ENCODE results near the gene CCDC97.
"Not testable (repeated sequence)": the region's sequence is repeated elsewhere in the genome, so short reads cannot be mapped to it uniquely, and the experiment has no call there.

The CCDC97 gene

DNA sequence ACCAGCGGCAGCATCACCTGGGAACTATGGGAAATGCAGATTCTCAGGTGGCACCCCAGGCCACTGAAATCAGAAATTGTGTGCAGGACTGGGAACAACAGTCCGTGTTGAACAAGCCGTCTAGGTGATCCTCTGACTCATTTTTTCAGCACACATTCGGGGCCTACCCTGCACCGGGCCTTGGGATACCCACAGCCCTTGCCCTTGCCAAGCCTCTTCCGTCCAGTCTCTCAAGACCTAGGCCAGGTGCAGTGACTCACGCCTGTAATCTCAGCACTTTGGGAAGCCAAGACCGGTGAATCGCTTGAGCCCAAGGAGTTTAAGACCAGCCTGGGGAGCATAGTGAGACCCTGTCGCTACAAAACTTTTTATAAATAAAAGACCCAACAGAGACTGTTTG, 25.5 kb downstream of the CCDC97 start:
- DNase-seq (ENCODE audit: low read depth in 2 of 2), result no peak

DNA sequence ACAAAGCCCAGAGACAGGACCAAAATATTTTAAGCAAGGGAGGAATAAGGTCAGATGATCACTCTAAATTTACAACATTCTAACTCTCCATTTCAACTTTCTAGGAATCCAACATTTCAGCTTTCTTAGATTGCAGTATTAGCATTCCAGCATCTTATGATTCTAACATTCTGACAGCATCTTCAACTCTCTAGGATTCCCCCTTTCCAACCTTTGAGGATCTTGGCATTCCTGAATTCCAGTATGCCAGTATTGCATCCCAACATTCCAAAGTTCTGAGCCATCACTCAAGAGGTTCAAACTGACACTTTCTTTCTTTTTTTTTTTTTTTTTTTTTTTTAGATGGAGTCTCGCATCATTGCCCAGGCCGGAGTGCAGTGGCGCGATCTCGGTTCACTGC, 30.0 kb downstream of the CCDC97 start:
- no peak for DNase-seq (ENCODE audit: low read depth in 2 of 2)

DNA sequence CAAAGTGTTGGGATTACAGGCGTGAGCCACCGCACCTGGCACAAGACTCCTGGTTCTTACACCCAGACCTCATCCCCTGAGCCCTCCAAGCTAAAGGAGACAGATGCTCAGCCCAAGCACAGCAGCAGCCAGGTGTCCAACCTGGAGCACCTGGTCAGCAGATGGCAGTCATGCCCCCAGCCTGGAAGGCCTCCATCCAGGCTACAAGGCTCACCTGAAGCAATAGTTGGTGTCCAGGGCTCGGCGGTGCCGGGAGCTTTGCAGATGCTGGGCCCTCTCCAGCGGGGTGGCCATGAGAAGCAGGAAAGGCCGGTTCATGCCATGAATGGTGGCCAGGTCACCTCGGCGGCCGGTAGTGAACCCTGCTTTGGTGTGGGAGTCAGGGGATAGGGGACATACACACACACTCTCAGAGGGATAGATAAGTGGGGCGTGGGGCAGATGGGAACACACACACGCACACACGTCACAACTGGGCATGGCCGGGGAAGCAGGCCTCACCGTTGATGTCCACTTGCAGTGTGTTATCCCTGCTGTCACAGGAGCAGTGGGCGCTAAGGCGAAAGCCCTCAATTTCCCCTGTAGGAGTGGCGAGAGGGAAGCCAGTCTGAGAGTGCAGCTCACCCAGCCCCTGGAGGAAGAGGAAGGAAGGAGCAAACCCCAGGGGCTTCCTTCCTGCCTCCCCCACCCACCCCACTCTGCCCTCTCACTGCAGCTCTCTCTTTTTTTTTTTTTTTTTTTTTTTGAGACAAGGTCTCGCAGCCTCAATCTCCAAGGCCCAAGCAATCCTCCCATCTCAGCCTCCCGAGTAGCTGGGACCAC, 31.9 kb downstream of the CCDC97 start:
- DNase-seq (ENCODE audit: low read depth in 2 of 2), result no peak

GRCh38 chr19:41344162-41344561, 34.2 kb downstream of the CCDC97 start:
- DNase-seq (ENCODE audit: low read depth in 2 of 2), result no peak

GRCh38 chr19:41346916-41347315, 36.9 kb downstream of the CCDC97 start:
- not testable (repeated sequence) for DNase-seq (ENCODE audit: low read depth in 2 of 2)

GRCh38 chr19:41350735-41351338, 40.9 kb downstream of the CCDC97 start:
- no peak for DNase-seq (ENCODE audit: low read depth in 2 of 2)

- peak; percentile 74 to 77 for DNase-seq (ENCODE audit: low read depth in 2 of 2)
These were observed 41.6 kb downstream of the CCDC97 start for GRCh38 chr19:41351339-41352245.

DNA sequence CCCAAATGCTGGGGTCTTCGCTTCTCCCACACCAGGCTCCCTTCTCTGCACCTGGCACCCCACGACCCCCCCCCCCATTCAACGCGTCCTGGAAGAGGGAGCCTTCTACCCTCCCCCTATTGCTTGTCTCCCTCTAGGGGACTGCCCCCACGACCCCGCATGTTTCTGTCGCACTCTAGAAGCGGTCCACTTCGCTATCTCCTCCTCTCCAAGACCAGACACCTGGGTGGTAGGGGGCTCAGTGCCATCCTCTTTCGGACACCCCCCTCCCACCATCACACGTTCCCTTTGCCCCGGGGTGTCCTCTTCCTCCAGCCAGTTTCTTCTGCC, 42.3 kb downstream of the CCDC97 start:
- no peak for DNase-seq (ENCODE audit: low read depth in 2 of 2)

DNA sequence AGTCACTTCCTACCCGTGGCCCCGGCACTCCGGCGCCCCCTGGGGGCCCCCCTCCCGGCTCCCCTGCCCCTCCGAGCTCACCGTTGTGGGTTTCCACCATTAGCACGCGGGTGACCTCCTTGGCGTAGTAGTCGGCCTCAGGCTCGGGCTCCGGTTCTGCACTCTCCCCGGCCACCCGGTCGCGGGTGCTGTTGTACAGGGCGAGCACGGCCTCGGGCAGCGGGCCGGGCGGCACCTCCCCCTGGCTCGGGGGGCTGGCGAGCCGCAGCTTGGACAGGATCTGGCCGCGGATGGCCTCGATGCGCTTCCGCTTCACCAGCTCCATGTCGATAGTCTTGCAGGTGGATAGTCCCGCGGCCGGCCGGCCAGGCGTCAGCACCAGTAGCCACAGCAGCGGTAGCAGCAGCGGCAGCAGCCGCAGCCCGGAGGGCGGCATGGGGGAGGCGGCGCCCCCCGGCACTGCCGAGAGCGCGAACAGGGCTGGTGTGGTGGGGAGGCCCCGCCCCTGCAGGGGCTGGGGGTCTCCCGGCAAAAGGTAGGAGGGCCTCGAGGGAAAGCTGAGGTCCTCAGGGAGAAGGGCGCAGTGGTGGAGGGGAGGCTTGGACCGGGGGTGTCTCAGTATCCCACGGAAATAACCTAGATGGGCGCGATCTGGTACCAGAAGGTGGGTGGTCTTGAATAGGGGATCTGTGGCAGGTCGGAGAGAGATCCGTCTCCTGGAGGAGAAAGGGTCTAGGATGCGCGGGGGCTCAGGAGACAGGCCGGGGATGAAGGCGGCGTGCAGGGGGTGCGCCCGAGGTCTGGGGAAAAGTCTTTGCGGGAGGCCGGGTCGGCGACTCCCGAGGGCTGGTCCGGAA, 42.9 kb downstream of the CCDC97 start:
- DNase-seq (ENCODE audit: low read depth in 2 of 2), result peak; percentile 74 to 75

- peak; percentile 91 to 97 for DNase-seq (ENCODE audit: low read depth in 2 of 2)
These were observed 43.7 kb downstream of the CCDC97 start, which contains the start of gene TGFB1 for GRCh38 chr19:41353466-41354342. TGFB1 (minus strand) TSS chr19:41353922; CDS start chr19:41353044, 878 bp downstream.

DNA sequence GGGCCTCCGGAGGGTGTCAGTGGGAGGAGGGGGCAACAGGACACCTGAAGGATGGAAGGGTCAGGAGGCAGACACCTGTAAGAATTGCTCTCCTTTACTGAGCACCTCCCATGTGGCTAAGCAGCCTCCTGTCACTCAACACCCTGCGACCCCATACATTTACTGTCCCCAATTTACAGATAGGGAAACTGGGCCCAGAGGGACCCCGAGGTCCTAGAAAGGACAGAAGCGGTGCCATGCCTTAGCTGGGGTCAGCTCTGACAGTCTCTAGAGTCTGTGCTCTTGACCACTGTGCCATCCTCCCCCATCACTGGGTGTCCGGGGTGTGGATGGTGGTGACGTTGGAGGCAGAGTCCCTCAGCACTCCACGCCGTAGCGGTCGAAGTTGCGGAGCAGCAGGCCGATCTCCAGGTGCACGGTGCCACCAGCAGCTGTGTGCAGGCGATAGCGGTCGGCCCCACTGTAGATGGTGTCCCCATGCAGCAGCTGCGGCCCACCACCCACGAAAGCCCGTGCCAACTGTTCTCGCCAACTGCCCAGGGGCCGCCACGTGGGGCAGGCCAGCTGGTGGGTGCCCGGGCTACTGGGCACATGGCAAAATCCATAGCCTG, 44.5 kb downstream of the CCDC97 start:
- no peak for DNase-seq (ENCODE audit: low read depth in 2 of 2)

- no peak for DNase-seq (ENCODE audit: low read depth in 2 of 2)
These were observed 45.1 kb downstream of the CCDC97 start for GRCh38 chr19:41355035-41355434.

DNA sequence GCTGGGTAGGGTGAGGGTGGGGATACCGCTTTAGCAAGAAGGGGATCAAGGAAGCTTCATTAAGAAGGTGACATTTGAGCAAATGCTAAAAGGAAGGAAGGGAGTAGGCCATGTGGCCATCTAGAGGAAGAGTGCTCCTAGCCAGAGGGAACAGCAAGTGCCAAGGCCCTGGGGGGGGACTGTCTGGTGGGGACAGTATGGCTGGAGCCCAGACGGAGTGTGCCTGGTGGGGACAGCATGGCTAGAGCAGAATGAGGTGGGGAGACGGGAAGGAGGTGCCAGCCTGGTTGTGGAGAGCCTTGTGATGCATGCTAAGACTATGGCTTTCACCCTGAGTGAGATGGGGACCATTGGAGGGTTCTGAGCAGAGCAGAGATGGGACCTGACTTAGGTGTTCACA, 45.8 kb downstream of the CCDC97 start:
- DNase-seq (ENCODE audit: low read depth in 2 of 2), result no peak

- no peak for DNase-seq (ENCODE audit: low read depth in 2 of 2)
These were observed 47.2 kb downstream of the CCDC97 start for GRCh38 chr19:41356984-41357739.

DNA sequence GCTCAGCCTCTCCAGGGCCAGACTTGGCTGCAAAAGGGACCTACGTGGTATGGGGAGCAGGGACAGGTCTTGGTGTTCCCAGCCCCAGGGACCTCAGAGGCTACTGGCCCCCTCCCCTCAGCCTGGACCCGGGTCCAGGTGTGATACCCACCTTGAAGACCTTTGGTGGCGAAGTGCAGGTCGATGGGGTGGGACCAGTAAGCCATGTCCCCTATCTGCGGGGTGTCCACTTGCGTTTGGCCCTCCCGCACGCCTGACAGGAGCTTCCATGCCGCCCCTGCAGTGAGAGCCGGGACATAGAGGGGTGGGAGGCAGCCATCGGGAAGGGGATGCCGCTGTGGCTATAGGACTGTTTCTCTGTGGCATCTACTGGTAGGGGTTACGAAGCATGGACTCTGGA, 47.8 kb downstream of the CCDC97 start:
- DNase-seq (ENCODE audit: low read depth in 2 of 2), result no peak

DNA sequence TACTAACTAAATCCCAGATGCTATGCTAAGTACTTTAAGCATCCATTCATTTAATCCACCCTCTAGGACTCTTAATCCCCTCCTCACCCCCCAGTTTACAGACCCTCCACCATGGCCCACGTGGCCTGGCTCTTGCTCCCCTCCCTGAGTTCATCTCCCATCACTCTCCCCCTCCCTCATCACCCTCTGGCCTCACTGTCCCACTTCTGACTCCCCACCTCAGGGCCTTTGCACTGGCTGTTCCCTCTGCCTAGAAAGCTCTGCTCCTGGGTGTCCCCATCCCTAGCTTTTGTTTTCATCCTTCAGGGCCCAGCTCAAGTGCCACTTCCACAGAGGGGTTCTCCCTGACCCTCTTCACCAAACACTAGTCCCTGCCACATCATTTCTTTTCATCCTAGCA, 49.8 kb downstream of the CCDC97 start:
- no peak for DNase-seq (ENCODE audit: low read depth in 2 of 2)

- no peak for DNase-seq (ENCODE audit: low read depth in 2 of 2)
These were observed 52.3 kb downstream of the CCDC97 start for GRCh38 chr19:41362143-41362847.

DNA sequence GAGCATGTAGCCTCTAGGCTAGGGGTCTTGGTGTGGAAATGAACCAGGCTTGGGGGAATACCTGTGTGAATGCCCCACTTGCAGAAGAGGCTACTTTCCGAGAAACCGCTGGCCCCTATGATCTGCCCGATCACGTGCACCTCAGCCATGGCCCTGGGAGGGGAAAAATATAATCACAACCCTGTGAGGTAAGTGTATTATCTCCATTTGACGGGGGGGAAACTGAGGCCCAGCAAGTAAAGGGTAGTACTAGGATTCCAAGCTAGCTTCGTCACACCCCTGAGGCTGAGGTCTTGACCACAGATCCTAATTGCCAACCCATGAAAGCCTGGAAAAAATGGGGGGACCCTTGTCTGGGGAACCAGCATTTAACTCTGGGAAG, 53.4 kb downstream of the CCDC97 start:
- no peak for DNase-seq (ENCODE audit: low read depth in 2 of 2)

Measured in stimulated activated CD4-positive, alpha-beta T cell treated with anti-CD3 and anti-CD28 coated beads, Interleukin-1b, Interleukin-23, amount 100 ng/mL, for 4 hours (primary cell).